HepG2 (cell line): Measurements from ENCODE around the gene STOM. TPM values are rescaled to one million over a fixed set of nuclear protein-coding genes. Genes with fewer than 3 reads are reported as not detected.
A peak's percentile ranks its signal among the peaks of the same experiment; 100 is the strongest.

Experiments
- ATAC-seq: fragments of 200-7000 bp; cut with Tn5 transposase; 3 replicates; pipeline ENCODE4 v1.9.1; 2020; ENCODE audit warnings: mild to moderate bottlenecking, moderate library complexity
- BruUV-seq: library from RNA; stranded (reverse); fragments of 400-500 nt; replicated peaks from 2 replicates; lab custom pipeline; 2021; lab: Mats Ljungman, UMichigan
- CTCF ChIA-PET: fragments of 300-600 bp; formaldehyde crosslinking; extraction: SDS; loops from one replicate; lab custom pipeline; 2021; ENCODE audit warnings: low total read pairs, inconsistent platforms, low intra/inter-chr PET ratio; lab: Yijun Ruan, JAX
- POLR2A ChIA-PET: fragments of 350-600 bp; sonication (Branson Sonifier 250); formaldehyde crosslinking; loops from one replicate; lab custom pipeline; 2020; ENCODE audit warnings: antibody characterized with exemption, inconsistent platforms; lab: Yijun Ruan, JAX
- DNase-seq: peaks from one replicate; pipeline ENCODE4 v3.0.0-alpha.2; 2015; ENCODE audit warnings: low spot score
- FAIRE-seq: peaks from 3 replicates; lab custom pipeline; 2011; peaks lifted over from hg19 to GRCh38; lab: Jason Lieb, UNC
- H2AFZ ChIP-seq: one replicate; pipeline ENCODE4 v1.6.1; 2011; ENCODE audit warnings: low read length, inconsistent platforms
- H3K27ac ChIP-seq: fragments of 300-600 bp; 3 replicates; pipeline ENCODE4 v1.8.0; 2011; ENCODE audit warnings: mixed run types, mild to moderate bottlenecking, mixed read lengths, low read length, inconsistent platforms; ENCODE audit not compliant: insufficient read depth; ENCODE audit errors: extremely low read length
- H3K27me3 ChIP-seq, 2 experiments: fragments of 200-600 bp in 1 of 2; 2 replicates in 1 of 2; 3 replicates in 1 of 2; pipeline versions ENCODE4 v1.6.0 to v1.8.0; 2011; ENCODE audit warnings: low read length in 2 of 2, mild to moderate bottlenecking in 2 of 2, moderate library complexity in 2 of 2, inconsistent platforms in 1 of 2; ENCODE audit not compliant: insufficient read depth in 2 of 2, control insufficient read depth in 1 of 2
- H3K36me3 ChIP-seq, 2 experiments: fragments of 200-600 bp in 1 of 2; replicated peaks in 1 of 2; 2 replicates in 1 of 2; 3 replicates in 1 of 2; pipeline versions ENCODE4 v1.5.1 to v1.8.0; 2011; ENCODE audit warnings: low read length in 2 of 2, inconsistent platforms in 1 of 2; ENCODE audit not compliant: insufficient read depth in 2 of 2, control insufficient read depth in 1 of 2
- H3K4me1 ChIP-seq: 2 replicates; pipeline ENCODE4 v1.5.1; 2012; ENCODE audit warnings: low read length, inconsistent platforms; ENCODE audit not compliant: insufficient read depth
- H3K4me2 ChIP-seq: 2 replicates; pipeline ENCODE4 v1.6.0; 2011; ENCODE audit warnings: low read depth, low read length, inconsistent platforms
- H3K4me3 ChIP-seq, 3 experiments: fragments of 200-600 bp in 1 of 3; sonication (generic), shearing (Covaris generic) in 1 of 3; replicated peaks in 1 of 3; 2 replicates each; pipeline ENCODE4 v1.5.1; 2011 to 2016; ENCODE audit warnings: low read length in 3 of 3, inconsistent platforms in 2 of 3, low read depth in 2 of 3, mild to moderate bottlenecking in 2 of 3, control low read depth in 1 of 3, mixed read lengths in 1 of 3; ENCODE audit not compliant: insufficient read depth in 1 of 3
- H3K79me2 ChIP-seq: one replicate; pipeline ENCODE4 v1.6.1; 2011; ENCODE audit warnings: low read length, inconsistent platforms; ENCODE audit not compliant: insufficient read depth
- H3K9ac ChIP-seq: 2 replicates; pipeline ENCODE4 v1.6.0; 2011; ENCODE audit warnings: mild to moderate bottlenecking, low read depth, low read length, inconsistent platforms; ENCODE audit not compliant: insufficient read depth
- H3K9me3 ChIP-seq: 2 replicates; pipeline ENCODE4 v1.5.1; 2012; ENCODE audit warnings: mild to moderate bottlenecking, low read length
- H4K20me1 ChIP-seq: 2 replicates; pipeline ENCODE4 v1.6.0; 2011; ENCODE audit warnings: inconsistent platforms, mild to moderate bottlenecking, low read length, moderate library complexity; ENCODE audit not compliant: insufficient read depth
- ISX ChIP-seq: sonication (generic); formaldehyde crosslinking; conservative IDR thresholded peaks from 2 replicates; pipeline ENCODE4 v1.5.0; 2020; ENCODE audit warnings: missing genetic modification reagents
- KAT2B ChIP-seq: fragments of 150-350 bp; IDR thresholded peaks from 2 replicates; pipeline ENCODE4 v1.6.1; 2014; ENCODE audit warnings: low read depth, low read length, borderline replicate concordance
- NFRKB ChIP-seq: fragments of 450-650 bp; IDR thresholded peaks from 2 replicates; pipeline ENCODE4 v1.6.1; 2017
- RBM39 ChIP-seq: fragments of 200-400 bp; formaldehyde crosslinking; IDR thresholded peaks from one replicate; pipeline ENCODE4 v1.6.1; 2018; ENCODE audit warnings: antibody characterized with exemption, mild to moderate bottlenecking, low read depth, low read length; ENCODE audit not compliant: poor library complexity, severe bottlenecking
- TBX3 ChIP-seq: fragments of 450-650 bp; IDR thresholded peaks from 2 replicates; pipeline ENCODE4 v1.6.1; 2017; ENCODE audit warnings: antibody characterized with exemption, mild to moderate bottlenecking, inconsistent platforms, borderline replicate concordance
- YY1 ChIP-seq: IDR thresholded peaks from 2 replicates; pipeline ENCODE4 v1.6.1; 2011; ENCODE audit warnings: low read length, low read depth, moderate library complexity, mild to moderate bottlenecking; ENCODE audit not compliant: insufficient read depth, insufficient replicate concordance
- ZKSCAN1 ChIP-seq: fragments of 150-350 bp; IDR thresholded peaks from 2 replicates; pipeline ENCODE4 v1.6.1; 2014; ENCODE audit warnings: low read length
- ZMYM2 ChIP-seq: sonication (generic); formaldehyde crosslinking; IDR thresholded peaks from 2 replicates; pipeline ENCODE4 v1.8.0; 2022; ENCODE audit warnings: mild to moderate bottlenecking, missing genetic modification reagents
- ZMYM3 ChIP-seq: sonication (generic); formaldehyde crosslinking; IDR thresholded peaks from 2 replicates; pipeline ENCODE4 v1.5.1; 2020; ENCODE audit warnings: mild to moderate bottlenecking, missing genetic modification reagents
- ZNF121 ChIP-seq: sonication (generic); formaldehyde crosslinking; IDR thresholded peaks from 2 replicates; pipeline ENCODE4 v1.5.0; 2020; ENCODE audit warnings: mild to moderate bottlenecking, missing genetic modification reagents
- ZNF724P ChIP-seq: sonication (generic); formaldehyde crosslinking; IDR thresholded peaks from 2 replicates; pipeline ENCODE4 v1.8.0; 2022; ENCODE audit warnings: missing genetic modification reagents, borderline replicate concordance
- ZNF878 ChIP-seq: sonication (generic); formaldehyde crosslinking; IDR thresholded peaks from 2 replicates; pipeline ENCODE4 v1.8.1; 2023; ENCODE audit warnings: mild to moderate bottlenecking, missing genetic modification reagents, moderate library complexity
- WGBS: methylation state at CpG from one replicate; pipeline ENCODE4 v1.1.6; 2017; ENCODE audit warnings: low lambda C conversion rate; 5-methylcytosine and 5-hydroxymethylcytosine counted together
- in situ Hi-C: cut with HindIII; loops from 2 replicates; pipeline ENCODE4 v1.10.0; 2017; ENCODE audit warnings: low pct_unique_long_range_greater_than_20kb; ENCODE audit not compliant: extremely low pct_ligation_motif_present
- intact Hi-C: fragments of 100-400 bp; cut with micrococcal nuclease; formaldehyde crosslinking; loops from one replicate; pipeline ENCODE4 v1.10.0; 2022; ENCODE audit not compliant: unreplicated experiment
- polyA plus RNA-seq, 8 experiments: library from polyadenylated mRNA; depleted of rRNA in 3 of 8; stranded (reverse) in 7 of 8; unstranded in 1 of 8; fragments of >200 nt; fragmentation: Illumina TruSeq in 4 of 8; extraction: Trizol in 4 of 8; gene quantifications; 2 replicates each; pipeline versions ENCODE4 v1.2.1 to v1.2.3, GENCODE V29; 2011 to 2016; ENCODE audit warnings: low read depth in 4 of 8, missing spikeins in 1 of 8, mixed read lengths in 1 of 8; ENCODE audit not compliant: insufficient read depth in 1 of 8
- total RNA-seq, 5 experiments: library from RNA; depleted of rRNA; stranded (reverse); fragments of >200 nt; fragmentation: Illumina TruSeq; extraction: Trizol; gene quantifications; 2 replicates each; pipeline ENCODE4 v1.2.3, GENCODE V29; 2016; ENCODE audit warnings: low read depth in 1 of 5
- TF ChIP-seq, protein P1 (sequence below): sonication (generic); formaldehyde crosslinking; IDR thresholded peaks from 2 replicates; pipeline ENCODE4 v1.9.0; 2022; ENCODE audit warnings: missing genetic modification reagents, mild to moderate bottlenecking, borderline replicate concordance
- TF ChIP-seq, protein P2 (sequence below): sonication (generic); formaldehyde crosslinking; IDR thresholded peaks from 2 replicates; pipeline ENCODE4 v1.8.1; 2022; ENCODE audit warnings: low read depth, mild to moderate bottlenecking, missing genetic modification reagents

The STOM gene
- total and polyA plus RNA-seq, 2 of the 13 experiments (the other 11 are each of a cell fraction or from before 2014, with no cell fraction given), result 43.6 to 165 TPM

DNA sequence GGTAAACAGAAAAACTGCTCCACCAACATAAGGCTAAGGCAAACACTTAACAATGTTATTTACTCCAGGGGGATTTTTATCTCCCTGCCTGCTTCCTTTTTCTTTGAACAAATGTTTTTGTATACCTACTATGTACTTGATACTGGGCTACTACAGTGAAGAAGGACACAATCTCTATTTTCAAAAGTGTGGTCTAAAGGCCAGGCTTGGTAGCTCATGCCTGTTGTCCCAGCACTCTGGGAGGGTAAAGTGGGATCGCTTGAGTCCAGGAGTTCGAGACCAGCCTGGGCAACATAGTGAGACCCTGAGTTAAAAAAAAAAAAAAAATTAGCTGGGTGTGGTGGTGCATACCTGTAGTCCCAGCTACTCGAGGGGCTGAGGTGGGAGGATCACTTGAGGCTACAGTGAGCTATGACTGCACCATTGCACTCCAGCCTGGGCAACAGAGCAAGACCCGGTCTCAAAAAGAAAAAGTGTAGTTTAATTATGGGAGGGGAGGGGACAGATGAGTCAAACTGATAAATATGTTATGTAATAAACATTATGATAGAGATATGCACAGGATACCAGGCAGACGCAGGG is 3.3 kb downstream of the STOM start:
- H2AFZ ChIP-seq, result no peak overlapping the region
- no TSS peak for BruUV-seq
- no peak overlapping the region for H3K9ac ChIP-seq
- TF ChIP-seq TBX3 (no peak), KAT2B (no peak), RBM39 (no peak), ISX (CRISPR knock-in tag) (no peak), ZNF878 (no peak), ZKSCAN1 (peak; percentile 49; the same call in 1 of the 2 replicates), ZMYM3 (CRISPR knock-in tag) (0 out of 2 replicates have a peak, but pooled peaks have one; percentile 35), YY1 (no peak), ZNF724P (CRISPR knock-in tag) (no peak), ZNF121 (CRISPR knock-in tag) (peak; percentile 93), NFRKB (no peak), ZMYM2 (CRISPR knock-in tag) (peak; percentile 32; the same call in 1 of the 2 replicates)
- TF ChIP-seq, protein P1, sequence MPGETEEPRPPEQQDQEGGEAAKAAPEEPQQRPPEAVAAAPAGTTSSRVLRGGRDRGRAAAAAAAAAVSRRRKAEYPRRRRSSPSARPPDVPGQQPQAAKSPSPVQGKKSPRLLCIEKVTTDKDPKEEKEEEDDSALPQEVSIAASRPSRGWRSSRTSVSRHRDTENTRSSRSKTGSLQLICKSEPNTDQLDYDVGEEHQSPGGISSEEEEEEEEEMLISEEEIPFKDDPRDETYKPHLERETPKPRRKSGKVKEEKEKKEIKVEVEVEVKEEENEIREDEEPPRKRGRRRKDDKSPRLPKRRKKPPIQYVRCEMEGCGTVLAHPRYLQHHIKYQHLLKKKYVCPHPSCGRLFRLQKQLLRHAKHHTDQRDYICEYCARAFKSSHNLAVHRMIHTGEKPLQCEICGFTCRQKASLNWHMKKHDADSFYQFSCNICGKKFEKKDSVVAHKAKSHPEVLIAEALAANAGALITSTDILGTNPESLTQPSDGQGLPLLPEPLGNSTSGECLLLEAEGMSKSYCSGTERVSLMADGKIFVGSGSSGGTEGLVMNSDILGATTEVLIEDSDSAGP, result no peak
- TF ChIP-seq, protein P2, sequence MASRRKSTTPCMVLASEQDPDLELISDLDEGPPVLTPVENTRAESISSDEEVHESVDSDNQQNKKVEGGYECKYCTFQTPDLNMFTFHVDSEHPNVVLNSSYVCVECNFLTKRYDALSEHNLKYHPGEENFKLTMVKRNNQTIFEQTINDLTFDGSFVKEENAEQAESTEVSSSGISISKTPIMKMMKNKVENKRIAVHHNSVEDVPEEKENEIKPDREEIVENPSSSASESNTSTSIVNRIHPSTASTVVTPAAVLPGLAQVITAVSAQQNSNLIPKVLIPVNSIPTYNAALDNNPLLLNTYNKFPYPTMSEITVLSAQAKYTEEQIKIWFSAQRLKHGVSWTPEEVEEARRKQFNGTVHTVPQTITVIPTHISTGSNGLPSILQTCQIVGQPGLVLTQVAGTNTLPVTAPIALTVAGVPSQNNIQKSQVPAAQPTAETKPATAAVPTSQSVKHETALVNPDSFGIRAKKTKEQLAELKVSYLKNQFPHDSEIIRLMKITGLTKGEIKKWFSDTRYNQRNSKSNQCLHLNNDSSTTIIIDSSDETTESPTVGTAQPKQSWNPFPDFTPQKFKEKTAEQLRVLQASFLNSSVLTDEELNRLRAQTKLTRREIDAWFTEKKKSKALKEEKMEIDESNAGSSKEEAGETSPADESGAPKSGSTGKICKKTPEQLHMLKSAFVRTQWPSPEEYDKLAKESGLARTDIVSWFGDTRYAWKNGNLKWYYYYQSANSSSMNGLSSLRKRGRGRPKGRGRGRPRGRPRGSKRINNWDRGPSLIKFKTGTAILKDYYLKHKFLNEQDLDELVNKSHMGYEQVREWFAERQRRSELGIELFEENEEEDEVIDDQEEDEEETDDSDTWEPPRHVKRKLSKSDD (CRISPR knock-in tag), result no peak
- TF ChIP-seq, all 625 proteins: peak for 4
- peaks cover 88% of the 10 kb centered on the region for H3K4me1 ChIP-seq
- H4K20me1 ChIP-seq, result peaks cover 2% of the 10 kb centered on the region; the same call in 1 of the 2 replicates
- intact Hi-C loops (no loop called here), in situ Hi-C loops (no loop called here)
- ATAC-seq (no peak), FAIRE-seq (no peak), DNase-seq (no peak)
- H3K27me3 ChIP-seq, result no peaks in the 10 kb centered on the region
- ChIA-PET POLR2A (no interaction called here), CTCF (no interaction called here)
- peak overlapping the region; percentile 87 for H3K4me2 ChIP-seq
- WGBS, result 88% methylated on average over 5 of the region's 5 CpGs
- H3K9me3 ChIP-seq, result no peaks in the 10 kb centered on the region
- peaks cover 0 to 2% of the 10 kb centered on the region in 2 experiments; a peak in 1 of 5 replicates for H3K36me3 ChIP-seq
- no peak overlapping the region for H3K4me3 ChIP-seq
- no peak overlapping the region for H3K27ac ChIP-seq
- peaks cover 66% of the 10 kb centered on the region for H3K79me2 ChIP-seq
